HEK293T (cell line): ENCODE data around the gene ZBTB47.

Experiments
- ARNT ChIP-seq: fragments of 450-650 bp; IDR thresholded peaks from 2 replicates; pipeline ENCODE4 v1.6.1; 2017; ENCODE audit warnings: mild to moderate bottlenecking
- BHLHE40 ChIP-seq: fragments of 450-650 bp; IDR thresholded peaks from 2 replicates; pipeline ENCODE4 v1.6.1; 2016; ENCODE audit warnings: mild to moderate bottlenecking, moderate library complexity, borderline replicate concordance
- ELF4 ChIP-seq: fragments of 450-650 bp; IDR thresholded peaks from 2 replicates; pipeline ENCODE4 v1.6.1; 2017; ENCODE audit warnings: antibody characterized with exemption
- FOXA1 ChIP-seq: fragments of 450-650 bp; IDR thresholded peaks from 2 replicates; pipeline ENCODE4 v1.6.1; 2016; ENCODE audit warnings: mild to moderate bottlenecking
- FOXK2 ChIP-seq: fragments of 450-650 bp; IDR thresholded peaks from 2 replicates; pipeline ENCODE4 v1.6.1; 2016; ENCODE audit warnings: mild to moderate bottlenecking
- HDGF ChIP-seq: fragments of 450-650 bp; IDR thresholded peaks from 2 replicates; pipeline ENCODE4 v1.6.1; 2017; ENCODE audit warnings: antibody characterized with exemption, borderline replicate concordance
- SP1 ChIP-seq: fragments of 450-650 bp; IDR thresholded peaks from 2 replicates; pipeline ENCODE4 v1.6.1; 2017
- TARDBP ChIP-seq: fragments of 450-650 bp; IDR thresholded peaks from 2 replicates; pipeline ENCODE4 v1.6.1; 2016
- ZNF384 ChIP-seq: fragments of 450-650 bp; IDR thresholded peaks from 2 replicates; pipeline ENCODE4 v1.6.1; 2016
- TF ChIP-seq, protein P1 (sequence below): fragments of 450-650 bp; IDR thresholded peaks from 2 replicates; pipeline ENCODE4 v1.6.1; 2016

DNA sequence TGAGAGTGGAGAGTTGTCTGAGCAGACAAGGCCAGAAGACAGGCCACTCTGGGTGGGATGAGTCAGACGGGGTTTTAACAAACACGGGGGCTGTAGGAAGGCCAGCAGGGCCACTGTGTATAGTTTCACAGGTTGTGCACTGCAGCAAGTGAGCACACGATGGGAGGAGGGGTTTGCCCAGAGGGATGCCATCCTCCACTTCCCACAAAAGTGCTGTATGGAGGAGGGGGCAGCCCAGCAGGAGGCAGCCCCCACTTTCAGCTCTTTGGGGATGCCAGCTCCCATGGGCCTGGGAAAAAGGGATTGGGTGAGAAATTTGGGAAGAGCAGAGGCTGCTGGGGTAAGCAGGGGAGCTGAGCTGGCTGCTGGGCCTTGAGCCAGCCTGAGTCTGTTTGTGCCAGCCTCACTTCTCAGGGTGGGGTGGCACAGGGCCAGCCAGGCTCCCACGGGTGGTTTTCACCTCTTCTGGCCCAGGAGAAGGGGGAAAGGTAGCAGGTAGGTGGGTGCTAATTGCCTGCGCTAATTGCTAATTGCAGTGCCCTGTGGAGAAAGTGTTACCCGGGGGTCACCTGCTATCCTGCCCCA lies 6.7 kb downstream of the ZBTB47 start:
- TF ChIP-seq BHLHE40 (no peak), TARDBP (no peak), FOXK2 (no peak), HDGF (no peak), FOXA1 (no peak), SP1 (no peak), ZNF384 (no peak), ARNT (no peak), ELF4 (no peak)
- TF ChIP-seq, protein P1, sequence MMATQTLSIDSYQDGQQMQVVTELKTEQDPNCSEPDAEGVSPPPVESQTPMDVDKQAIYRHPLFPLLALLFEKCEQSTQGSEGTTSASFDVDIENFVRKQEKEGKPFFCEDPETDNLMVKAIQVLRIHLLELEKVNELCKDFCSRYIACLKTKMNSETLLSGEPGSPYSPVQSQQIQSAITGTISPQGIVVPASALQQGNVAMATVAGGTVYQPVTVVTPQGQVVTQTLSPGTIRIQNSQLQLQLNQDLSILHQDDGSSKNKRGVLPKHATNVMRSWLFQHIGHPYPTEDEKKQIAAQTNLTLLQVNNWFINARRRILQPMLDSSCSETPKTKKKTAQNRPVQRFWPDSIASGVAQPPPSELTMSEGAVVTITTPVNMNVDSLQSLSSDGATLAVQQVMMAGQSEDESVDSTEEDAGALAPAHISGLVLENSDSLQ: no peak
